ENCODE measurements around the gene HEATR5B. TPM values are rescaled to one million over a fixed set of nuclear protein-coding genes. Genes with fewer than 3 reads are reported as not detected.
A peak's percentile ranks its signal among the peaks of the same experiment; 100 is the strongest.

The HEATR5B gene
- total and polyA plus RNA-seq, 4 donors = 6.5 to 54.9 (median 16.1) TPM

DNA sequence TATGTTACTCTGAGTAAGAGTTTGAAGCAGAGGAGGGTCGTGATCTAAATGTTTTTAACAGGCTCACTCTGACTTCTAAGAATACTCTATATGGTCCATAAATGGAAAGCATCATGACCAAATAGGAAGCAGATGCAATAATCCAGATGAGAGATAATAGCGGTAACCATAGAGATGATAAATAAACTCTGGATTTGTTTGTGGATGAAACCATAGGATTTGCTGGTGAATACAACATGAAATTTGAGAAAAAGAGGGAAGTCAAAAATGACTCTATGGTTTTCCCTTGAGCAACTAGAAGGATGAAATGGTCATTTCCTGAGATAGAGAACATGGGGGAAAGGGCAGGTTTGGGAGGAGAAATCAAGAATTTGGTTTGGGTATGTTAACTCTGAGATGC, 3.9 kb downstream of the HEATR5B start:
- H3K4me3 ChIP-seq = no peak overlapping the region
- no peak overlapping the region for H3K9ac ChIP-seq (ENCODE audit: insufficient read depth in 1 of 2, low read length in 2 of 2)
- no peaks in the 10 kb centered on the region for H3K27me3 ChIP-seq (ENCODE audit: control insufficient read depth in 3 of 3, insufficient read depth in 3 of 3, low read length in 2 of 3)
- DNase-seq (peak in 1 of 3 donors; percentile 4), ATAC-seq (ENCODE audit: insufficient read depth, low FRiP score) (no peak)
- H3K27ac ChIP-seq (ENCODE audit: low read depth in 1 of 2, low read length in 1 of 2) = no peak overlapping the region
- no peaks in the 10 kb centered on the region for H3K9me3 ChIP-seq (ENCODE audit: control insufficient read depth in 4 of 4, insufficient read depth in 3 of 4, low read length in 3 of 4)
- H3K36me3 ChIP-seq (ENCODE audit: control insufficient read depth in 4 of 4, insufficient read depth in 4 of 4, low read length in 4 of 4) = peaks cover 4 to 26% (median 19%) of the 10 kb centered on the region in 4 donors
- no peak for TF ChIP-seq CTCF (IDR thresholded peaks at IDR 0.05; ENCODE audit: control extremely low read depth, extremely low read depth)
- peaks cover 0 to 14% (median 6%) of the 10 kb centered on the region in 5 donors for H3K4me1 ChIP-seq (ENCODE audit: control insufficient read depth in 5 of 5, insufficient read depth in 5 of 5, low read length in 5 of 5)
- 23 to 46% methylated on average over 2 of the region's 2 CpGs for WGBS, 2 donors

DNA sequence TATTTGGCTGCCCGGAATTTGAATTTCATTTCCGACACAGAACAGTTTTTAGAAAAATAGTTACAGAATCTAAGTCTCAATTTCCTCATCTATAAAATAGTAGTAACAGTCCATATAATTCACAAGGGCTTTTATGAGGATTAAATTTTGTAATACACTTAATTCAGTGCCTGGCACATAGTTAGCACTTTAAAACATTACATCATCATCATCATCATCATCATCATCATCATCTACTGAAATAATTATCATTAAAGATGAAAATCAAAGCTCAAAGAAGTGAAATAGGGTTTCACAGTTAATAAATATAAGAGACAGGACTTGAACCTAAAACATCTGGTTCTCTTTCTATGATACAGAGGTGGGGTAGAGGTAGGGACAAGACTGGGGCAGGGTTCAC, 13.2 kb downstream of the HEATR5B start:
- no peaks in the 10 kb centered on the region for H3K9me3 ChIP-seq (ENCODE audit: control insufficient read depth in 4 of 4, insufficient read depth in 3 of 4, low read length in 3 of 4)
- WGBS, 2 donors = 98 to 100% methylated on average over 2 of the region's 2 CpGs
- no peak overlapping the region for H3K9ac ChIP-seq (ENCODE audit: insufficient read depth in 1 of 2, low read length in 2 of 2)
- H3K4me3 ChIP-seq = no peak overlapping the region
- peaks cover 13 to 32% (median 18%) of the 10 kb centered on the region in 4 donors for H3K36me3 ChIP-seq (ENCODE audit: control insufficient read depth in 4 of 4, insufficient read depth in 4 of 4, low read length in 4 of 4)
- no peak for ATAC-seq (ENCODE audit: insufficient read depth, low FRiP score)
- no peaks in the 10 kb centered on the region for H3K4me1 ChIP-seq (ENCODE audit: control insufficient read depth in 5 of 5, insufficient read depth in 5 of 5, low read length in 5 of 5)
- DNase-seq = no peak
- no peak for TF ChIP-seq CTCF (IDR thresholded peaks at IDR 0.05; ENCODE audit: control extremely low read depth, extremely low read depth)
- H3K27me3 ChIP-seq (ENCODE audit: control insufficient read depth in 3 of 3, insufficient read depth in 3 of 3, low read length in 2 of 3) = no peaks in the 10 kb centered on the region
- no peak overlapping the region for H3K27ac ChIP-seq (ENCODE audit: low read depth in 1 of 2, low read length in 1 of 2)

GRCh38 chr2:37068686-37069085, 15.5 kb downstream of the HEATR5B start:
- H3K36me3 ChIP-seq (ENCODE audit: control insufficient read depth in 4 of 4, insufficient read depth in 4 of 4, low read length in 4 of 4) = peaks cover 17 to 38% (median 21%) of the 10 kb centered on the region in 4 donors
- no peaks in the 10 kb centered on the region for H3K27me3 ChIP-seq (ENCODE audit: control insufficient read depth in 3 of 3, insufficient read depth in 3 of 3, low read length in 2 of 3)
- H3K27ac ChIP-seq (ENCODE audit: low read depth in 1 of 2, low read length in 1 of 2) = no peak overlapping the region
- TF ChIP-seq CTCF (IDR thresholded peaks at IDR 0.05; ENCODE audit: control extremely low read depth, extremely low read depth) = no peak
- ATAC-seq (ENCODE audit: insufficient read depth, low FRiP score) (no peak), DNase-seq (no peak)
- no peak overlapping the region for H3K9ac ChIP-seq (ENCODE audit: insufficient read depth in 1 of 2, low read length in 2 of 2)
- WGBS, 2 donors = 56 to 76% methylated on average over 6 of the region's 6 CpGs
- no peak overlapping the region for H3K4me3 ChIP-seq
- H3K4me1 ChIP-seq (ENCODE audit: control insufficient read depth in 5 of 5, insufficient read depth in 5 of 5, low read length in 5 of 5) = no peaks in the 10 kb centered on the region
- no peaks in the 10 kb centered on the region for H3K9me3 ChIP-seq (ENCODE audit: control insufficient read depth in 4 of 4, insufficient read depth in 3 of 4, low read length in 3 of 4)

DNA sequence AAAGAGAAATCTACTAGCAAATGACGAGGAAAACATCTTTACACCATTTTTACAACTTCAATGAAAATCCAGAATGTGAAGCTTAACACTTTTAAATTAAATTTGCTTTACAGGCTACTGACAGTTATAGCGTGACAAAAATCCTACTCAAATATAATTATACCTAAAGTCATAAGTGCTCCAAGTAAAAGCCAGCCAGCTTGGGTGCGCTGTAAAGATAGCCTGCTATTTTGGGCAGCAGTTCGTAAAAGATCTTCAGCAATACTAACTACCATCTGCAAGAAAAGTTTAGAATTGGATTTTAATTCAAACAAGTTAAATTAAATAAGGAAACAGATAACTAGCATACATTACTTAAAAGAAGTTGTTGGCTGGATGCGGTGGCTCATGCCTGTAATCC, 22.4 kb downstream of the HEATR5B start:
- no peaks in the 10 kb centered on the region for H3K27me3 ChIP-seq (ENCODE audit: control insufficient read depth in 3 of 3, insufficient read depth in 3 of 3, low read length in 2 of 3)
- H3K36me3 ChIP-seq (ENCODE audit: control insufficient read depth in 4 of 4, insufficient read depth in 4 of 4, low read length in 4 of 4) = peaks cover 13 to 41% (median 31%) of the 10 kb centered on the region in 4 donors
- no peak for DNase-seq
- H3K4me3 ChIP-seq = no peak overlapping the region
- H3K27ac ChIP-seq (ENCODE audit: low read depth in 1 of 2, low read length in 1 of 2) = no peak overlapping the region
- ATAC-seq (ENCODE audit: insufficient read depth, low FRiP score) = no peak
- no peak overlapping the region for H3K9ac ChIP-seq (ENCODE audit: insufficient read depth in 1 of 2, low read length in 2 of 2)
- H3K9me3 ChIP-seq (ENCODE audit: control insufficient read depth in 4 of 4, insufficient read depth in 3 of 4, low read length in 3 of 4) = no peaks in the 10 kb centered on the region
- no peaks in the 10 kb centered on the region for H3K4me1 ChIP-seq (ENCODE audit: control insufficient read depth in 5 of 5, insufficient read depth in 5 of 5, low read length in 5 of 5)
- no peak for TF ChIP-seq CTCF (IDR thresholded peaks at IDR 0.05; ENCODE audit: control extremely low read depth, extremely low read depth)
- WGBS, 2 donors = 98% methylated on average over 5 of the region's 5 CpGs

Data from lung (tissue), 12 donors.